Measurements from ENCODE around the gene FBXO31. TPM values are rescaled to one million over a fixed set of nuclear protein-coding genes. Genes with fewer than 3 reads are reported as not detected.

The FBXO31 gene
- total and polyA plus RNA-seq, 8 donors = 6.4 to 1,171 (median 23.8) TPM

- H3K4me1 ChIP-seq = peaks cover 8 to 34% (median 25%) of the 10 kb centered on the region in 4 donors
- H3K4me3 ChIP-seq = no peak overlapping the region
- H3K36me3 ChIP-seq = peaks cover 0 to 14% (median 2%) of the 10 kb centered on the region in 4 donors
- no peak for DNase-seq
- TF ChIP-seq POLR2A (IDR thresholded peaks at IDR 0.05) (no peak), EP300 (IDR thresholded peaks at IDR 0.05) (no peak), POLR2AphosphoS5 (IDR thresholded peaks at IDR 0.05) (no peak)
- TF ChIP-seq, protein P1, sequence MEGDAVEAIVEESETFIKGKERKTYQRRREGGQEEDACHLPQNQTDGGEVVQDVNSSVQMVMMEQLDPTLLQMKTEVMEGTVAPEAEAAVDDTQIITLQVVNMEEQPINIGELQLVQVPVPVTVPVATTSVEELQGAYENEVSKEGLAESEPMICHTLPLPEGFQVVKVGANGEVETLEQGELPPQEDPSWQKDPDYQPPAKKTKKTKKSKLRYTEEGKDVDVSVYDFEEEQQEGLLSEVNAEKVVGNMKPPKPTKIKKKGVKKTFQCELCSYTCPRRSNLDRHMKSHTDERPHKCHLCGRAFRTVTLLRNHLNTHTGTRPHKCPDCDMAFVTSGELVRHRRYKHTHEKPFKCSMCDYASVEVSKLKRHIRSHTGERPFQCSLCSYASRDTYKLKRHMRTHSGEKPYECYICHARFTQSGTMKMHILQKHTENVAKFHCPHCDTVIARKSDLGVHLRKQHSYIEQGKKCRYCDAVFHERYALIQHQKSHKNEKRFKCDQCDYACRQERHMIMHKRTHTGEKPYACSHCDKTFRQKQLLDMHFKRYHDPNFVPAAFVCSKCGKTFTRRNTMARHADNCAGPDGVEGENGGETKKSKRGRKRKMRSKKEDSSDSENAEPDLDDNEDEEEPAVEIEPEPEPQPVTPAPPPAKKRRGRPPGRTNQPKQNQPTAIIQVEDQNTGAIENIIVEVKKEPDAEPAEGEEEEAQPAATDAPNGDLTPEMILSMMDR (IDR thresholded peaks at IDR 0.05) = no peak
- no peaks in the 10 kb centered on the region for H3K9me3 ChIP-seq
- intact Hi-C loops (cut with DNase I; ENCODE audit: low total_unique reads) = loop anchor here (5.0 kb wide), 1 partner anchor 60 kb away; the partner anchor contains the start of gene FBXO31
- WGBS, 5 donors = 82 to 91% (median 87%) methylated on average over 7 to 9 of the region's 9 CpGs
- no peaks in the 10 kb centered on the region for H3K27me3 ChIP-seq
- H3K27ac ChIP-seq = no peak overlapping the region
Measured at GRCh38 chr16:87322360-87322759, 61.2 kb downstream of the FBXO31 start.

DNA sequence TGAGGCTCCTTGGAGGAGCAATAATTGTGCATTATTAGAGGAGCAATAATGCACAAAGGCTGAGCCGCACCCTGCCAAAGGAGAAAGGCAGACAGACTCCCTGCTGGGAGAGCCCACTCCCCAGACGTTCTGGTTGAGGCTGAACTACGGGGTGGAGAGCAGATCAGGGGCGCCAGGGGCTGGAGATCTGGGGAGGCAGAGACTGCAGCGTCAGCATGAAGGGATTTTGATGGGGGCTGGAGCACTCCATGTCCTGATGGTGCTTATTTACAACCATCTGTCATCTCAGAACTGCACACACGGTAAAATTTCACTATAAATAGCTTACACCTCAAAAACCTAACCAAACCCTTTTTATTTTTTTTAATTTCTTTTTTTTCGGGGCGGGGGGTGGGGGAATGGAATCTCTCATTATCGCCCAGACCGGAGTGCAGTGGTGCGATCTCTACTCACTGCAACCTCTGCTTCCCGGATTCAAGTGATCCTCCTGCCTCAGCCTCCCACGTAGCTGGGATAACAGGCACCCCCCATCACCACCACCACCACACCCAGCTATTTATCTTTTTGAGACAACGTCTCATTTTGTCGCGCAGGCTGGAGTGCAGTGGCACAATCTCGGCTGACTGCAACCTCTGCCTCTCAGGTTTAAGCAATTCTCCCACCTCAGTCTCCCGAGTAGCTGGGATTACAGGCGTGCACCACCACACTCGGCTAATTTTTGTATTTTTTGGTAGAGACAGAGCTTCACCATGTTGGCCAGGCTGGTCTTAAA lies 62.1 kb downstream of the FBXO31 start:
- Histone ChIP-seq H3K9me3 (no peaks in the 10 kb centered on the region), H3K27me3 (no peaks in the 10 kb centered on the region), H3K27ac (no peak overlapping the region), H3K36me3 (peaks cover 0 to 8% (median 0%) of the 10 kb centered on the region in 4 donors), H3K4me1 (peaks cover 8 to 30% (median 25%) of the 10 kb centered on the region in 4 donors), H3K4me3 (no peak overlapping the region)
- TF ChIP-seq POLR2AphosphoS5 (IDR thresholded peaks at IDR 0.05) = no peak
- TF ChIP-seq EP300 (IDR thresholded peaks at IDR 0.05) = no peak
- TF ChIP-seq POLR2A (IDR thresholded peaks at IDR 0.05) = no peak
- TF ChIP-seq, protein P1 (IDR thresholded peaks at IDR 0.05) = no peak
- DNase-seq = no peak
- 77 to 81% (median 79%) methylated on average over 20 of the region's 20 CpGs for WGBS, 5 donors
- intact Hi-C loops (cut with DNase I; ENCODE audit: low total_unique reads) = loop anchor here (5.0 kb wide), 1 partner anchor 61 kb away; the partner anchor contains the start of gene FBXO31

- no peak overlapping the region for H3K4me3 ChIP-seq
- DNase-seq = no peak
- no peaks in the 10 kb centered on the region for H3K27me3 ChIP-seq
- TF ChIP-seq, protein P1 (IDR thresholded peaks at IDR 0.05) = no peak
- TF ChIP-seq POLR2A (IDR thresholded peaks at IDR 0.05) = no peak
- no peak for TF ChIP-seq POLR2AphosphoS5 (IDR thresholded peaks at IDR 0.05)
- TF ChIP-seq EP300 (IDR thresholded peaks at IDR 0.05) = no peak
- intact Hi-C loops (cut with DNase I; ENCODE audit: low total_unique reads) = loop anchor here (5.0 kb wide), 1 partner anchor 62 kb away; the partner anchor contains the start of gene FBXO31
- peaks cover 0 to 8% (median 0%) of the 10 kb centered on the region in 4 donors for H3K36me3 ChIP-seq
- peaks cover 8 to 33% (median 25%) of the 10 kb centered on the region in 4 donors for H3K4me1 ChIP-seq
- no peaks in the 10 kb centered on the region for H3K9me3 ChIP-seq
- 85 to 94% (median 91%) methylated on average over 12 of the region's 12 CpGs for WGBS, 5 donors
- H3K27ac ChIP-seq = no peak overlapping the region
Measured at GRCh38 chr16:87320510-87321227, 62.9 kb downstream of the FBXO31 start.

DNA sequence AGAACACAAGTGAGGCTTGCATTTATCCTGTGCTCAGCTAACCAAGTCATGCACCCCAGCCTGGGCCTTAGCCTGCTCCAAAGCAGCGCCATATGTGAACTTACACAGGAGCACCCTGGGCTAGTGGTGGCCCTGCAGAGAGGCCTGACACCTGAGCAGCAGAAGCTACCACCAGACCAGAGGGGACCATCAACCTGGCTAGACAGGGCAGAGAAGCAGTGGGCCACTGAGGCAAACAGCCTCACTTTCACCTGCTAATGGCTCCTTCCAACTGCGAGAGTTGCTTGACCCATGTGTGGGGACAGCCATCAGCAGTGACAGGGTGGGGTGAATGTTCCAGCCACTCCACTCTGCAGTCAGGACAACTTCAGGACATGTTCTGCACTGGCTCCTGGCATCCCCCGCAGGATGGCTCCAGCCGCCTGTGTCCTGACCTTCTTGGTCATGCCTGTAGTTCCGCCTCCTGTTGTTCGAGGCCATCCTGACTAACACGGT lies 63.5 kb downstream of the FBXO31 start:
- Histone ChIP-seq H3K4me3 (no peak overlapping the region), H3K27ac (no peak overlapping the region), H3K9me3 (no peaks in the 10 kb centered on the region), H3K4me1 (peaks cover 8 to 28% (median 22%) of the 10 kb centered on the region in 4 donors), H3K27me3 (no peaks in the 10 kb centered on the region), H3K36me3 (peaks cover 0 to 8% (median 0%) of the 10 kb centered on the region in 4 donors)
- no peak for DNase-seq
- TF ChIP-seq POLR2AphosphoS5 (IDR thresholded peaks at IDR 0.05) = no peak
- no peak for TF ChIP-seq POLR2A (IDR thresholded peaks at IDR 0.05)
- TF ChIP-seq EP300 (IDR thresholded peaks at IDR 0.05) = no peak
- TF ChIP-seq, protein P1 (IDR thresholded peaks at IDR 0.05) = no peak
- intact Hi-C loops (cut with DNase I; ENCODE audit: low total_unique reads) = loop anchor here (5.0 kb wide), 1 partner anchor 62 kb away; the partner anchor contains the start of gene FBXO31
- 84 to 92% (median 87%) methylated on average over 2 to 7 of the region's 7 CpGs for WGBS, 5 donors
